ENCODE data around the gene GFY. TPM values are rescaled to one million over a fixed set of nuclear protein-coding genes. Genes with fewer than 3 reads are reported as not detected.
"Not testable (repeated sequence)": the region's sequence is repeated elsewhere in the genome, so short reads cannot be mapped to it uniquely, and the experiment has no call there.

GFY gene
- total RNA-seq, 2 experiments from 2014 or later, result not detected

DNA sequence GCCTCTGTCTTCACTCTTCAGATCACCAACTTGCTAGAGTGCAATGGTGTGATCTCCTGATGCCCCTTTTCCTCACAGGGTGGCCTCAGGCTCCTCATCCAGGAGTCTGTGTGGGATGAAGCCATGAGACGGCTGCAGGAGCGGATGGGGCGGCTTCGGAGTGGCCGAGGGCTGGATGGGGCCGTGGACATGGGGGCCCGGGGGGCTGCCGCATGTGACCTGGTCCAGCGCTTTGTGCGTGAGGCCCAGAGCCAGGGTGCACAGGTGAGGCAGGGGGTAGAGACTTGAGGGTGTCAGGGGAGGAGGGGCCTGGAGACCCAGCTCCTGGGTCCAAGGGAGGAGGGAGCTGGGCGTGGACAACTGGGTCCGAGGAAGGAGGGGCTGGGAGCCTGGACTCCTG, 37.3 kb downstream of the GFY start:
- Mint-ChIP-seq H3K9me3 (ENCODE audit: insufficient read depth) (no peaks in the 10 kb centered on the region), H3K4me1 (ENCODE audit: low read depth) (no peaks in the 10 kb centered on the region), H3K27ac (peak overlapping the region; percentile 33), H3K27me3 (ENCODE audit: low read depth) (no peaks in the 10 kb centered on the region), H3K36me3 (ENCODE audit: low read depth) (peaks cover 13% of the 10 kb centered on the region), H3K4me3 (no peak overlapping the region)
- ATAC-seq (no peak), DNase-seq (no peak)
- POLR2A ChIA-PET, result no interaction called here
- CTCF ChIA-PET, result no interaction called here

DNA sequence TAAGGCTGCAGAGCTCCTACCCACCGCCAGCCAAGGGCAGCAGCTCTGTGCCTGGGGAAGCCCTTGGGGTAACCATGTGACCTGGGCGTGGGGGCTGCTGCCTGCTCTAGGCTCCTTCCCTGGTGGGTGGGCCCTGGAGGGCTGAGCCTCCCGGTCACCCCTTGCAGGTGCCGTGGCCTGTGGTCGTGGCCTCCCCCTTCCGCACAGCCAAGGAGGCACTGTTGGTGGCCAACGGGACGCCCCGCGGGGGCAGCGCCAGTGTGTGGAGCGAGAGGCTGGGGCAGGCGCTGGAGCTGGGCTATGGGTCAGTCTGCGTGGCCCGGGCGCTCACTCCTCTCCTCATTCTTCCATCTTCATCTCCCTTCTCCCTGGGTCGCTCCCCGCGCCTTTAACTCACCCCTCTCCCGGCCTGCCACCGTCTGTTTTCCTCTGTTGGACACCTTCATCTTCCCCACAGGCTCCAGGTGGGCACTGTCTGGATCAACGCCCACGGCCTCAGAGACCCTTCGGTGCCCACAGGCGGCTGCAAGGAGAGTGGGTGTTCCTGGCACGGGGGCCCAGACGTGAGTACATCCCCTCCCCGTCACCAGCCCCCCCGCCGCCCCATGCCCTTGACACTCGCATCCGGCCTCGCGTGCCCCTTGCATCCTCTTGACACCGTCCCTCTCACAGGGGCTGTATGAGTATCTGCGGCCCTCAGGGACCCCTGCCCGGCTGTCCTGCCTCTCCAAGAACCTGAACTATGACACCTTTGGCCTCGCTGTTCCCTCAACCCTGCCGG, 39.0 kb downstream of the GFY start:
- ChIA-PET CTCF (interaction anchor here (1.3 kb wide), 1 partner anchor 12 kb away, joined by 3 read pairs; no protein-coding TSS in a partner anchor), POLR2A (interaction anchor here (0.7 to 2.1 kb wide), 2 partner anchors 11 to 180 kb away, joined by 3 to 10 read pairs; partner anchors contain the start of gene ALDH16A1)

DNA sequence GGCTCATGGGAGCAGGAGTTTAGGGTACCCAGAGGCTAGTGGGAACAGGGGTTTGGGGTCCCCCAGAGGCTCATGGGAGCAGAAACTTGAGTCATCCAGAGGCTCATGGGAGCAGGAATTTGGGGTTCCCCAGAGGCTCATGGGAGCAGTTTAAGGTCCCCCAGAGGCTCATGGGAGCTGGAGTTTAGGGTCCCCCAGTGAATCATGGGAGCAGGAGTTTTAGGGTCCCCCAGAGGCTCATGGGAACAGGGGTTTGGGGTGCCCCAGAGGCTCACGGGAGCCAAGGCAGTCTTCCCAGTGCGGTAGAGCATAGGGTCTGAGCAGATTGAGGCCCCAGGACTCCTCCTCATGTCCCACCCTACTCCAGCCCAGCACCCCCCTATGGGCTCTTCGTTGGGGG, 40.2 kb downstream of the GFY start:
- no peaks in the 10 kb centered on the region for H3K9me3 Mint-ChIP-seq (ENCODE audit: insufficient read depth)
- H3K27me3 Mint-ChIP-seq (ENCODE audit: low read depth), result no peaks in the 10 kb centered on the region

More for the DNA sequence above, 39.0 kb downstream of the GFY start:
- Mint-ChIP-seq H3K27me3 (ENCODE audit: low read depth) (no peaks in the 10 kb centered on the region), H3K4me1 (ENCODE audit: low read depth) (peaks cover 15% of the 10 kb centered on the region), H3K9me3 (ENCODE audit: insufficient read depth) (no peaks in the 10 kb centered on the region), H3K27ac (no peak overlapping the region), H3K36me3 (ENCODE audit: low read depth) (peaks cover 16% of the 10 kb centered on the region), H3K4me3 (no peak overlapping the region)
- no peak for ATAC-seq
- DNase-seq, result no peak

DNA sequence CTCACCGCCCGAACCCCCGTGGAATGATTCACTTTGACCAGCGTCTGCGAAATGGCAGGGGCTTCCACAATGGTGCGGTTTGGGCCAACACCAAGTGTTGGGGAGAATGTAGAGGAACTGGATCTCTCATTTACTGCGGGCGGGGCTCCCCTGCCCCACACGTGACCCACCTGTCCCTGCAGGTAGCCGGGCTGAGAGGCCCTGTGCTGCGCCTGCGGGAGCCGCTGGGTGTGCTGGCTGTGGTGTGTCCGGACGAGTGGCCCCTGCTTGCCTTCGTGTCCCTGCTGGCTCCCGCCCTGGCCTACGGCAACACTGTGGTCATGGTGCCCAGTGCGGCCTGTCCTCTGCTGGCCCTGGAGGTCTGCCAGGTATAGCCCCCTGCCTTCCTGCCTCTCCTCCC, 43.0 kb downstream of the GFY start:
- H3K36me3 Mint-ChIP-seq (ENCODE audit: low read depth), result peaks cover 9% of the 10 kb centered on the region
- POLR2A ChIA-PET, result interaction anchor here (1.2 to 3.6 kb wide), 2 partner anchors 15 to 24 kb away, joined by 3 to 62 read pairs; partner anchors contain the start of genes ALDH16A1 and PIH1D1
- no peaks in the 10 kb centered on the region for H3K9me3 Mint-ChIP-seq (ENCODE audit: insufficient read depth)
- CTCF ChIA-PET, result interaction anchor here (1.7 to 6.4 kb wide), 3 partner anchors 15 to 78 kb away, joined by 3 to 114 read pairs (median 51); partner anchors contain the start of genes ALDH16A1 and PIH1D1
- peak overlapping the region; percentile 70 for H3K4me3 Mint-ChIP-seq
- no peak for DNase-seq
- H3K4me1 Mint-ChIP-seq (ENCODE audit: low read depth), result peaks cover 50% of the 10 kb centered on the region
- no peak for ATAC-seq
- no peaks in the 10 kb centered on the region for H3K27me3 Mint-ChIP-seq (ENCODE audit: low read depth)
- H3K27ac Mint-ChIP-seq, result peak overlapping the region; percentile 99

More for the DNA sequence above, 40.2 kb downstream of the GFY start:
- POLR2A ChIA-PET, result interaction anchor here (2.1 kb wide), 1 partner anchor 12 kb away, joined by 10 read pairs; the partner anchor contains the start of gene ALDH16A1
- H3K27ac Mint-ChIP-seq, result no peak overlapping the region
- H3K36me3 Mint-ChIP-seq (ENCODE audit: low read depth), result peaks cover 10% of the 10 kb centered on the region
- CTCF ChIA-PET, result interaction anchor here (1.3 kb wide), 1 partner anchor 13 kb away, joined by 3 read pairs; no protein-coding TSS in a partner anchor
- H3K4me3 Mint-ChIP-seq, result no peak overlapping the region
- ATAC-seq (no peak), DNase-seq (no peak)
- H3K4me1 Mint-ChIP-seq (ENCODE audit: low read depth), result peaks cover 26% of the 10 kb centered on the region

DNA sequence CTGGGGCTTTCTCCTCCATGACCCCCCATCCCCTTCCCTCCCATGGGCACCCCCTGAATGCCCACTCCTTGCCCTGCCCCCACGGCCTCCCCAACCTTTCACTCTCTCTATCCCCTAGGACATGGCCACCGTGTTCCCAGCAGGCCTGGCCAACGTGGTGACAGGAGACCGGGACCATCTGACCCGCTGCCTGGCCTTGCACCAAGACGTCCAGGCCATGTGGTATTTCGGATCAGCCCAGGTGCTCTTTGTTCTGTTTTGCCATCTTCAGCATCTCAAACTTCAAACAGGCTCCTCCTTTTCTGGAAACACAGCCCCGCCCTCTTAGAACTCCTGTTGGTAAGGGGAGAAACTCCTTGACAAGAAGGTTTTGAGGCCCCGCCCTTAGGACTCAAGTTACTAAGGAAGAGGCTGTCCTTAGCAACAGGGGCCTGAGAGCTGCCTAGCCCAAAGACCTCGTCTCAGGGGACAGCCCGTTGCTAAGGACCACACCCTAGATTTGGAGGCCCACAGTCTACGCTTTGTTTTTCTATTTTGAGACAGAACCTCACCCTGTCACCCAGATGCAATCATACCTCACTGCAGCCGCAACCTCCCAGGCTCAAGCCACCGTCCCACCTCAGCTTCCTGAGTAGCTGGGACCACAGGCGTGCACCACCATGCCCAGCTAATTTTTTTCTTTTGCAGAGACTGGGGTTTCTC, 43.7 kb downstream of the GFY start:
- H3K4me1 Mint-ChIP-seq (ENCODE audit: low read depth), result peaks cover 56% of the 10 kb centered on the region
- H3K4me3 Mint-ChIP-seq, result peak overlapping the region; percentile 70
- H3K9me3 Mint-ChIP-seq (ENCODE audit: insufficient read depth), result no peaks in the 10 kb centered on the region
- H3K27ac Mint-ChIP-seq, result peak overlapping the region; percentile 99
- CTCF ChIA-PET, result interaction anchor here (0.6 to 6.4 kb wide), 9 partner anchors 16 to 210 kb away, joined by 3 to 114 read pairs (median 4); partner anchors contain the start of genes ALDH16A1 and PIH1D1
- DNase-seq, result peak; percentile 96
- peak; percentile 80 for ATAC-seq
- POLR2A ChIA-PET, result interaction anchor here (0.6 to 3.6 kb wide), 6 partner anchors 11 to 299 kb away, joined by 3 to 62 read pairs (median 3); partner anchors contain the start of genes ALDH16A1 and PIH1D1
- no peaks in the 10 kb centered on the region for H3K27me3 Mint-ChIP-seq (ENCODE audit: low read depth)
- H3K36me3 Mint-ChIP-seq (ENCODE audit: low read depth), result peaks cover 9% of the 10 kb centered on the region

DNA sequence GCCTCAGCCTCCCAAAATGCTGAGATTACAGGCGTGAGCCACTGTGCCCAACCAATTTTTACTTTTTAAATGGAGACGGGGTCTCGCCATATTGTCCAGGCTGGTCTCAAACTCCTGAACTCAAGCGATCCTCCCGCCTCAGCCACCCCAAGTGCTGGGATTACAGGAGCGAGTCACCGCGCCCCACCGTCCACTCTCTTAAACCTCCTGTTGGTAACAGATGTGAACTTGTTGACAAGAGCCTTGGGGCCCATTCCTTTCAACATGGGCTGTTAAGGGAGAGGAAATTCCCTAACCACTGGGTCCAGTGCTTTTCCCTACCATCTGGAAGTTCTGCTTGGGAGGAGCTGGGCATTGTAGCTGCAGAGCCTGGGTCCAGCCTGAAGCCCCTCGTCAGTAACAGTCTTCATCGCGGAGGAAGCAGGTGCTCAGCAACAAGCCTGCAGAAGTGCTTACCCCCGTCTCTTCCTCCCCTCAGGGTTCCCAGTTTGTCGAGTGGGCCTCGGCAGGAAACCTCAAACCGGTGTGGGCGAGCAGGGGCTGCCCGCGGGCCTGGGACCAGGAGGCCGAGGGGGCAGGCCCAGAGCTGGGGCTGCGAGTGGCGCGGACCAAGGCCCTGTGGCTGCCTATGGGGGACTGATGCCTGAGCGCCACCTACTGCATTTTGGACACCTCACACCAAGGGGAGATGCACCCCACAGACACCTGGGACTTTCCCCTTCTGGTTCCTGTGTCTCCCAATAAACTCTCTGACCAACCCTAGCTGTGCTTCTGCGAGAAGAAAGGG, 44.8 kb downstream of the GFY start:
- ChIA-PET POLR2A (interaction anchor here (0.8 to 3.6 kb wide), 6 partner anchors 14 to 297 kb away, joined by 3 to 62 read pairs (median 4); partner anchors contain the start of genes ALDH16A1, CD37 and PIH1D1), CTCF (interaction anchor here (0.8 to 6.4 kb wide), 22 partner anchors 13 to 372 kb away, joined by 3 to 114 read pairs (median 4); partner anchors contain the start of genes ALDH16A1, PIH1D1 and RPS11)
- Mint-ChIP-seq H3K27ac (peak overlapping the region; percentile 99), H3K4me3 (peak overlapping the region; percentile 46), H3K9me3 (ENCODE audit: insufficient read depth) (no peaks in the 10 kb centered on the region), H3K4me1 (ENCODE audit: low read depth) (peaks cover 56% of the 10 kb centered on the region), H3K27me3 (ENCODE audit: low read depth) (no peaks in the 10 kb centered on the region), H3K36me3 (ENCODE audit: low read depth) (peaks cover 16% of the 10 kb centered on the region)
- DNase-seq (peak; percentile 93), ATAC-seq (peak; percentile 53)

DNA sequence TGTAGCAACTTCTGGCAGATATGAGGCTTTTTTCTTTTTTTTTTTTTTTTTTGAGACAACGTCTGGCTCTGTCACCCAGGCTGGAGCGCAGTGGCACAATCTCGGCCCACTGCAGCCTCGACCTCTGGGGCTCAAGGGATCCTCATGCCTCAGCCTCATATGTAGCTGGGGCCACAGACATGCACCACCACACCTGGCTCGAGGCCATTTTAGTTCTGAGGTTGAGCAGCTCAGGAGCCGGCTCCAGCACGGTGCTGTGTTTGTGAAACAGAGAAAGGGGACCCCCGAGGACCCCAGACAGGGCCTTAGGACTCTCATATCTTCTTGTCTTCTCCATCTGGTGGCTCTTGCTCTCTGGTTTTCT, 45.4 kb downstream of the GFY start:
- no peaks in the 10 kb centered on the region for H3K9me3 Mint-ChIP-seq (ENCODE audit: insufficient read depth)
- H3K27me3 Mint-ChIP-seq (ENCODE audit: low read depth), result no peaks in the 10 kb centered on the region
- peaks cover 21% of the 10 kb centered on the region for H3K36me3 Mint-ChIP-seq (ENCODE audit: low read depth)
- ATAC-seq, result no peak
- no peak for DNase-seq
- H3K27ac Mint-ChIP-seq, result peak overlapping the region; percentile 99
- H3K4me1 Mint-ChIP-seq (ENCODE audit: low read depth), result peaks cover 56% of the 10 kb centered on the region
- ChIA-PET POLR2A (interaction anchor here (0.8 to 3.6 kb wide), 5 partner anchors 15 to 135 kb away, joined by 3 to 62 read pairs (median 4); partner anchors contain the start of genes ALDH16A1, CD37 and PIH1D1), CTCF (interaction anchor here (0.8 to 6.4 kb wide), 21 partner anchors 13 to 373 kb away, joined by 3 to 114 read pairs (median 4); partner anchors contain the start of genes ALDH16A1, PIH1D1 and RPS11)
- peak overlapping the region; percentile 46 for H3K4me3 Mint-ChIP-seq

DNA sequence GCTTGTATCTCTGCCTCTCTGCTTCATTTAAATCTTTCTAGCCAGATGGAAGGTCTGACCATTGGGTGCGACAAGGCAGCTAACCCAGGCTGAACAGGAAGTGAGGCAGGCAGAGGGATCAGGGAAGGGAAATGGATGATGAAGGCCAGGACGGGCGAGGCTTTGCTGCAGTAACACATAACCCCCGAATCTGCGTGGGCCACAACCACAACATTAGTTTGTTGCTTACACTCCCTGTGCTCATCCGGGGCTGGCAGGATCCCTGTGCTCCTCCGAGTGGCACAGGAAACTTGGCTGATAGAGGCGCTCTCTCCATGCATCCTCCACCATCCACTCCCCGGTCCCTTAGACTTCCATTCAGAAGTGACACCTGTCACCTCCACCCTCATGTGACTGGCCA, 47.7 kb downstream of the GFY start:
- ChIA-PET POLR2A (interaction anchor here (0.7 to 2.4 kb wide), 8 partner anchors 15 to 97 kb away, joined by 3 to 14 read pairs (median 4); partner anchors contain the start of genes ALDH16A1, PIH1D1 and RPS11), CTCF (interaction anchor here (0.8 to 6.4 kb wide), 28 partner anchors 12 to 480 kb away, joined by 3 to 114 read pairs (median 4); partner anchors contain the start of genes ALDH16A1, GYS1, NOSIP and PIH1D1)
- peak overlapping the region; percentile 94 for H3K4me3 Mint-ChIP-seq
- H3K4me1 Mint-ChIP-seq (ENCODE audit: low read depth), result peaks cover 65% of the 10 kb centered on the region
- peak overlapping the region; percentile 94 for H3K27ac Mint-ChIP-seq
- H3K27me3 Mint-ChIP-seq (ENCODE audit: low read depth), result no peaks in the 10 kb centered on the region
- peaks cover 36% of the 10 kb centered on the region for H3K36me3 Mint-ChIP-seq (ENCODE audit: low read depth)
- H3K9me3 Mint-ChIP-seq (ENCODE audit: insufficient read depth), result no peaks in the 10 kb centered on the region
- DNase-seq (no peak), ATAC-seq (no peak)

DNA sequence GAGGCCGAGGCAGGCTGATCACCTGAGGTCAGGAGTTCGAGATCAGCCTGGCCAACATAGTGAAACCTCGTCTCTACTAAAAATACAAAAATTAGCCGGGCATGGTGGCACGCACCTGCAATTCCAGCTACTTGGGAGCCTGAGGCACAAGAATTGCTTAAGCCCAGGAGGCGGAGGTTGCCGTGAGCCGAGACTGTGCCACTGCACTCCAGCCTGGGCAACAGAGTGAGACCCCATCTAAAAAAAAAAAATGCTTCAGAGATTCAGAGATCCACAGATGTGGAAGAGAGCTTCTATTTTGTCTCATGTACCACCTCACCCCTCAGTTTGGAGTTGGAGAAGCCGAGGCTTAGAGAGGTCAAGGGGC, 48.3 kb downstream of the GFY start:
- not testable (repeated sequence) for ATAC-seq; DNase-seq; H3K27me3 Mint-ChIP-seq (ENCODE audit: low read depth); H3K9me3 Mint-ChIP-seq (ENCODE audit: insufficient read depth)
- POLR2A ChIA-PET, result interaction anchor here (0.6 to 2.4 kb wide), 11 partner anchors 15 to 222 kb away, joined by 3 to 14 read pairs (median 4); partner anchors contain the start of genes ALDH16A1, PIH1D1 and RPS11
- H3K4me3 Mint-ChIP-seq, result peak overlapping the region; percentile 94
- H3K27ac Mint-ChIP-seq, result peak overlapping the region; percentile 94
- peaks cover 37% of the 10 kb centered on the region for H3K36me3 Mint-ChIP-seq (ENCODE audit: low read depth)
- CTCF ChIA-PET, result interaction anchor here (0.7 to 6.4 kb wide), 27 partner anchors 15 to 480 kb away, joined by 3 to 114 read pairs (median 4); partner anchors contain the start of genes ALDH16A1, CD37, GYS1 and NOSIP
- H3K4me1 Mint-ChIP-seq (ENCODE audit: low read depth), result peaks cover 61% of the 10 kb centered on the region

DNA sequence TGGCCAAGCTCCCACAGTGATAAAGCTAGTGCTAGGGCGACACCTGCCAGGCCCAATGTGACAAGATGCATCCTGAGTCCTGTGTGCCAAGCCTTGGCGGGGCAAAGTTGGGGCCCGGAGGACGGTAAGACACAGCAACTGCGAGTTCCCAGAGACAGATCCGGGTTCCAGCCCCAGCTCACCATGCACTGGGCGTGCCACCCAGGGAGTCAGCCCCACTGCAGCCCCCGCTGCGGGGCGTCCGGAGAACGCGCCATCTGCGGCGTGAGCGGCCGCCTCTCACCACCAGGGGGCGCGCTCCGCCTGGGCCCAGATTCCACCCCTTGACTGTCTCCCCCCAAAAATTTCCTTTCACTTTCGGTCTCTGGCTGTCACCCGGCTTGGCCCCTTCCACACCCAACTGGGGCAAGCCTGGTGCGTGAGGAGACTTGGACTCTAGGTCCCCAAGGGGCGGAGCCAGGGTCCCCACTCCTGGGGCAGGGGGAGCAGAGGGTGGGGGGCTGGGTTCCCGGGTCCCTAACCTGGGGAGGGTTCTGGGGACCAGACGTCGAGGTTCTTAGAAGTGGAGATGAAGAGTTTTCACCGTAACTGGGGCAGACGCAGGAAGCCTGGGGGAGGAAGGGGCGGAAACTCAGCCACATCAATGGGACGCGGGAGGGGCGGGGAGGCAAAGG, 48.8 kb downstream of the GFY start, which contains the start of gene FLT3LG:
Gene FLT3LG (plus strand): TSS at position 348 of the 674 bp plus-strand sequence. CDS start 425 bp downstream, outside the sequence.
- H3K4me1 Mint-ChIP-seq (ENCODE audit: low read depth), result peaks cover 60% of the 10 kb centered on the region
- no peaks in the 10 kb centered on the region for H3K27me3 Mint-ChIP-seq (ENCODE audit: low read depth)
- H3K27ac Mint-ChIP-seq, result peak within 1 kb of the TSS; percentile 94
- peak; percentile 69 for ATAC-seq
- ChIA-PET CTCF (interaction anchor here (0.7 to 6.4 kb wide), 26 partner anchors 14 to 481 kb away, joined by 3 to 114 read pairs (median 4); partner anchors contain the start of genes ALDH16A1, CD37, GYS1 and NOSIP), POLR2A (interaction anchor here (0.6 to 2.4 kb wide), 10 partner anchors 15 to 223 kb away, joined by 3 to 14 read pairs (median 4); partner anchors contain the start of genes ALDH16A1, PIH1D1 and RPS11)
- peak within 1 kb of the TSS; percentile 94 for H3K4me3 Mint-ChIP-seq
- peaks cover 37% of the 10 kb centered on the region for H3K36me3 Mint-ChIP-seq (ENCODE audit: low read depth)
- DNase-seq, result peak; percentile 99
- no peaks in the 10 kb centered on the region for H3K9me3 Mint-ChIP-seq (ENCODE audit: insufficient read depth)

Data from activated CD8-positive, alpha-beta T cell treated with anti-CD3 and anti-CD28 coated beads, Interleukin-2, amount 10 ng/mL, durations not matched to agents 7 days and 5 days (primary cell).